ENCODE data around the gene PAK4.
A peak's percentile ranks its signal among the peaks of the same experiment; 100 is the strongest.
"Not testable (repeated sequence)": the region's sequence is repeated elsewhere in the genome, so short reads cannot be mapped to it uniquely, and the experiment has no call there.

Gene PAK4

GRCh38 chr19:39207293-39207836, 81.8 kb downstream of the PAK4 start:
- H3K27ac Mint-ChIP-seq, result no peak overlapping the region
- no peaks in the 10 kb centered on the region for H3K36me3 Mint-ChIP-seq (ENCODE audit: low read depth)
- H3K9me3 Mint-ChIP-seq, result no peaks in the 10 kb centered on the region
- H3K4me1 Mint-ChIP-seq (ENCODE audit: low read depth), result no peaks in the 10 kb centered on the region
- H3K4me3 Mint-ChIP-seq, result no peak overlapping the region
- peaks cover 39% of the 10 kb centered on the region for H3K27me3 Mint-ChIP-seq
- intact Hi-C loops (cut with micrococcal nuclease), result no loop called here

GRCh38 chr19:39208175-39208795, 82.7 kb downstream of the PAK4 start:
- no peaks in the 10 kb centered on the region for H3K4me1 Mint-ChIP-seq (ENCODE audit: low read depth)
- H3K27ac Mint-ChIP-seq, result no peak overlapping the region
- intact Hi-C loops (cut with micrococcal nuclease), result no loop called here
- no peak overlapping the region for H3K4me3 Mint-ChIP-seq
- peaks cover 30% of the 10 kb centered on the region for H3K27me3 Mint-ChIP-seq
- no peaks in the 10 kb centered on the region for H3K9me3 Mint-ChIP-seq
- no peaks in the 10 kb centered on the region for H3K36me3 Mint-ChIP-seq (ENCODE audit: low read depth)

- no peak overlapping the region for H3K27ac Mint-ChIP-seq
- no peak overlapping the region for H3K4me3 Mint-ChIP-seq
- no peaks in the 10 kb centered on the region for H3K36me3 Mint-ChIP-seq (ENCODE audit: low read depth)
- intact Hi-C loops (cut with micrococcal nuclease), result no loop called here
- peaks cover 22% of the 10 kb centered on the region for H3K27me3 Mint-ChIP-seq
- H3K9me3 Mint-ChIP-seq, result no peaks in the 10 kb centered on the region
- no peaks in the 10 kb centered on the region for H3K4me1 Mint-ChIP-seq (ENCODE audit: low read depth)
These were observed 83.6 kb downstream of the PAK4 start for GRCh38 chr19:39209196-39209595.

GRCh38 chr19:39211731-39212374, 86.3 kb downstream of the PAK4 start:
- Mint-ChIP-seq H3K9me3 (no peaks in the 10 kb centered on the region), H3K4me3 (no peak overlapping the region), H3K36me3 (ENCODE audit: low read depth) (no peaks in the 10 kb centered on the region), H3K27ac (no peak overlapping the region), H3K4me1 (ENCODE audit: low read depth) (no peaks in the 10 kb centered on the region), H3K27me3 (peaks cover 7% of the 10 kb centered on the region)
- intact Hi-C loops (cut with micrococcal nuclease), result loop anchor here (1.0 kb wide), 1 partner anchor 116 kb away; no protein-coding TSS in a partner anchor

- Mint-ChIP-seq H3K27me3 (peaks cover 9% of the 10 kb centered on the region), H3K27ac (no peak overlapping the region), H3K36me3 (ENCODE audit: low read depth) (no peaks in the 10 kb centered on the region), H3K9me3 (no peaks in the 10 kb centered on the region), H3K4me3 (no peak overlapping the region), H3K4me1 (ENCODE audit: low read depth) (no peaks in the 10 kb centered on the region)
- intact Hi-C loops (cut with micrococcal nuclease), result loop anchor here (1.0 kb wide), 1 partner anchor 116 kb away; no protein-coding TSS in a partner anchor
These were observed 86.8 kb downstream of the PAK4 start for GRCh38 chr19:39212375-39212742.

- H3K36me3 Mint-ChIP-seq (ENCODE audit: low read depth); H3K27ac Mint-ChIP-seq; H3K4me3 Mint-ChIP-seq; H3K9me3 Mint-ChIP-seq; H3K4me1 Mint-ChIP-seq (ENCODE audit: low read depth); intact Hi-C loops (cut with micrococcal nuclease): not testable (repeated sequence)
- peaks cover 14% of the 10 kb centered on the region for H3K27me3 Mint-ChIP-seq
These were observed 89.7 kb downstream of the PAK4 start for GRCh38 chr19:39215323-39215722.

- Mint-ChIP-seq H3K36me3 (ENCODE audit: low read depth) (no peaks in the 10 kb centered on the region), H3K27ac (no peak overlapping the region), H3K9me3 (no peaks in the 10 kb centered on the region), H3K27me3 (peaks cover 14% of the 10 kb centered on the region), H3K4me1 (ENCODE audit: low read depth) (peaks cover 11% of the 10 kb centered on the region), H3K4me3 (no peak overlapping the region)
- intact Hi-C loops (cut with micrococcal nuclease), result no loop called here
These were observed 91.5 kb downstream of the PAK4 start for GRCh38 chr19:39217094-39217493.

- no peak overlapping the region for H3K4me3 Mint-ChIP-seq
- H3K27ac Mint-ChIP-seq, result peak overlapping the region; percentile 64
- H3K9me3 Mint-ChIP-seq, result no peaks in the 10 kb centered on the region
- H3K4me1 Mint-ChIP-seq (ENCODE audit: low read depth), result peaks cover 11% of the 10 kb centered on the region
- peaks cover 14% of the 10 kb centered on the region for H3K27me3 Mint-ChIP-seq
- intact Hi-C loops (cut with micrococcal nuclease), result no loop called here
- no peaks in the 10 kb centered on the region for H3K36me3 Mint-ChIP-seq (ENCODE audit: low read depth)
These were observed 92.8 kb downstream of the PAK4 start for GRCh38 chr19:39218230-39219007.

GRCh38 chr19:39219108-39219507, 93.5 kb downstream of the PAK4 start:
- H3K4me3 Mint-ChIP-seq; intact Hi-C loops (cut with micrococcal nuclease); H3K9me3 Mint-ChIP-seq; H3K27ac Mint-ChIP-seq; H3K36me3 Mint-ChIP-seq (ENCODE audit: low read depth): not testable (repeated sequence)
- peaks cover 11% of the 10 kb centered on the region for H3K4me1 Mint-ChIP-seq (ENCODE audit: low read depth)
- peaks cover 13% of the 10 kb centered on the region for H3K27me3 Mint-ChIP-seq

GRCh38 chr19:39223703-39224279, 98.2 kb downstream of the PAK4 start:
- no peaks in the 10 kb centered on the region for H3K36me3 Mint-ChIP-seq (ENCODE audit: low read depth)
- peaks cover 18% of the 10 kb centered on the region for H3K4me1 Mint-ChIP-seq (ENCODE audit: low read depth)
- intact Hi-C loops (cut with micrococcal nuclease), result no loop called here
- H3K27me3 Mint-ChIP-seq, result peaks cover 11% of the 10 kb centered on the region
- H3K27ac Mint-ChIP-seq, result no peak overlapping the region
- no peak overlapping the region for H3K4me3 Mint-ChIP-seq
- no peaks in the 10 kb centered on the region for H3K9me3 Mint-ChIP-seq

- Mint-ChIP-seq H3K4me3 (no peak overlapping the region), H3K36me3 (ENCODE audit: low read depth) (no peaks in the 10 kb centered on the region), H3K27me3 (peaks cover 7% of the 10 kb centered on the region), H3K4me1 (ENCODE audit: low read depth) (peaks cover 18% of the 10 kb centered on the region), H3K9me3 (no peaks in the 10 kb centered on the region), H3K27ac (no peak overlapping the region)
- intact Hi-C loops (cut with micrococcal nuclease), result no loop called here
These were observed 99.3 kb downstream of the PAK4 start for GRCh38 chr19:39224910-39225309.
